T-helper 2 cell treated with Interferon-gamma antibody and Interleukin-4, amounts not matched to agents 100 ng/mL and 5 ng/mL, for 36 hours (primary cell): ENCODE results near the gene OR14I1. TPM values are rescaled to one million over a fixed set of nuclear protein-coding genes. Genes with fewer than 3 reads are reported as not detected.

Experiments used
- intact Hi-C: fragments of 100-400 bp; cut with micrococcal nuclease; formaldehyde crosslinking; loops from one replicate; pipeline ENCODE4 v1.15.1; 2023
- total RNA-seq: library from RNA; stranded (reverse); gene quantifications from 2 replicates; pipeline ENCODE4 v1.2.3, GENCODE V29; 2022

OR14I1 gene
- not detected in 2 replicates for total RNA-seq

- intact Hi-C loops, result no loop called here
Observed at GRCh38 chr1:248702714-248703113, at the start of gene OR14I1. Gene OR14I1, minus strand, starts transcription at chr1:248702766.

GRCh38 chr1:248751635-248752034, 49.1 kb upstream of the OR14I1 start:
- intact Hi-C loops, result no loop called here

DNA sequence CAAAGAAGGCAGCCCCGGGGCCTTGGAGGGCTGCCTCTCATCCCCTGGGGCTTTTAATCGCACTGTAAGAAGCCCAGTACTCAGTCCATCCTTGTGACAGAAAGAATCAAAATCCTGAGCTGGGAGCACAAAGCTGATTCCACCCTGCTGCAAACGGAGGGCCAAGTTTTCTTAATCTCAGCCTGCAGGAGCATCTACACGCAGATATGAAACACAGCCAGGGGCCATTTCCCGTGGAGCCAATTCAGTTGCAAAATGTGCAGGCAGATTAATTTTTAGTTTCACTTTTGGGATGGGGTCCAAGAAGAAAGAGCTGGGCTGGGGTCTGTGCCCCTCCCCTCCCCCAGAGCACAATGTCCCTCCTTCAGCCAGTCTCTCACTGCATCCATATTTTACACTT, 48.6 kb upstream of the OR14I1 start:
- intact Hi-C loops, result no loop called here

- intact Hi-C loops, result no loop called here
Observed at GRCh38 chr1:248750496-248750895, 47.9 kb upstream of the OR14I1 start.

DNA sequence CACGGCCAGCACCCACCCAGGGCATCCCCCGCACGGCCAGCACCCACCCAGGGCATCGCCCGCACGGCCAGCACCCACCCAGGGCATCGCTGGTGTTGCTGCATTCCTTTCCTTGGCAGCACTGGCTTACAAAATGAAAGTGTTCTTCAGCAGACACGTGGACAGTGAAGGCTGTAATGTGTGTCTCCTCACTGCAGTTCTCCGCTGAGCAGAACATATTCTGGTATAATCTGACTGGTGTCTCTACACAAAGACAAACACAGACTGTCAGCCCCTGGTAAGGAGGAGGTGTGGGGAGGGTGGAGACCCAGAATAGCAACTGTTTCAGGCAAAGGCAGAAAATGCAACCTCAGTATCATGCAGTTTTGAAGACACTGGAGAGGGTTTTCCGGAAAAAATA, 45.6 kb upstream of the OR14I1 start:
- intact Hi-C loops, result no loop called here

- intact Hi-C loops, result no loop called here
Observed at GRCh38 chr1:248740876-248741275, 38.3 kb upstream of the OR14I1 start.

DNA sequence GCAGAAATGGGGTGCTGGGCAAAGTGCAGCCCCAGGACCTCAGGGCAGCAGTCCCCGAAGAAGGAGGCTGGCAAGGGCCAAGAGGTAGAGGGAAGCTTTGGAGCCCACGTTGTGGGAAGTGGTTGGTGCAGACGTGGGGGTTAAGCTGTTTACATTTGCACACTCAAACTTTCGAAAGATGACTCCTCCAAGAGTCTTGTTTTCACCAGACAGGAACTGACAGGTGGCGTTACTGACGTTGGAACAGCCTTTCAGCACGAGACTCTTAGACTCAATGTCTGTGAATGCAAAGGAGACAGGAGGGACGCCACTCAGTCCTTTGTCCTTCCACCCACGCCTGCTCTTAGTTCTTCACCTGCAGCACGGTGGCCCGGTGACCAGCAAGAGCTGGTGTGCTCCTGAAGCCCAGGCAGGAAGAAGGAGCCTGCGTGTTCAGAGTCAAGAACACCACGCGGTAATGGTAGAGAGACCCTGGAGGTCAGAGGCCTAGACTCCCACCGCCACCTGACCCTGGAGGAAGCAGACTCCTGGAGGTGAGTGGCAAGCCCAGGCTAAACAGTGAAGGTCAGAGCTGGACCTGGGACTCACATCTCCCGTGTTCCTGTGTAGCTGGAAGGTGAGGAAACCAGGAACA, 37.1 kb upstream of the OR14I1 start:
- intact Hi-C loops, result no loop called here

GRCh38 chr1:248737457-248737856, 34.9 kb upstream of the OR14I1 start:
- intact Hi-C loops, result no loop called here

DNA sequence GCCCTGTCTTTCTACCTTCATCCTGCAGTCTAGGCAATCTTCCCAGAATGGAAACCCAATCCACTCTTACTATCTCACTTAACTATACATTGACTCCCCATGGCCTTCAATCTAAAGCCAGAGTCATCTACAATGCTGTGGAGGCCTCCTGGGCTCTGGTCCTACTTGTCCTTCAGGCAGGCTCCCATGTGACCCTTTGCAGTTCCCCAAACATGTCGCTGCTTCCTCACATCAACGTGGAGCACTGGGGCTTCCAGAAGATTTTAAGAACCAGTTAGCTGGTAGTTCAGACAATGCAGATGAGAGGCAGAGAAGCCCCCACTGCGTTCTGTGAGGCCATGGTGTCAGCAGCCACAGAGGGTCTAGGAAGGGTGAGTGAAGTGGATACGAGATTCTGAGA, 34.4 kb upstream of the OR14I1 start:
- intact Hi-C loops, result no loop called here

- intact Hi-C loops, result no loop called here
Observed at GRCh38 chr1:248733566-248733965, 31.0 kb upstream of the OR14I1 start.

DNA sequence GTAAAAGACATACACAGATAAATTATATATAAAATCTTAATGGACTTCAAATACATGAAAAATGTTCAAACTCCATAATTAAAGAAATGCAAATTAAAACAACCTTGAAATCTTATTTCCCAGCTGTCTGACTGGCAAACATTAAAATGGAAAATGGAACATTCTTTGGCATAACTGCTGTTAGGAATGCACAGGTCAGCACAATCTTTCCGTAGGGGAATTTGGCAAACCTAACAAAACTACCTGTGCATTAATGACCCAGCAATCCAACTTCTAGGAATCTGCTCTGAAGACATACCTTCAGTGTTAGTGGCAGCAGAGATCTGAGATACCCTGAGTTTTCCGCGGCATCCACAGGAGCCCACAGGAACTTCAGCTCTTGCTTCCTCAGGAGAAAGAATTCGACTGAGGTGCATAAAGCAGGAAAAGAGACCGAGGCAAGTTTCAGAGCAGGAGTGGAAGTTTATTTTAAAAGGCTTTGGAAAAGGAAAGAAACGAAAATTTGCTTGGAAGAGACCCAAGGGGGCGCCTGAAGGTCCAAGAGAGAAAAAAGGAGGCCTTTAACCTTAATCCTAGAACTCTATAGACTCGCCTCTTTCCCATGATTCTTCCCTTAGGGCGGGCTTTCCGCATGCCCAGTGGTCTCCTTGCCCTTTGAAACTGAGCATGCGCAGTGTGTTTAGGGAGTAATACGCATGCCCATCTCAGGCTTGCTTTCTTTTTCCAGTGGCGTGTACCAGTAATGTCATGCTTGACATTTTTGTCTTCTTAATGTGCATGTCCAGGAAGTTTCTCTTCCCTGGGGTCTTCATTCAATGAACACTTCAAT, 28.2 kb upstream of the OR14I1 start:
- intact Hi-C loops, result no loop called here

DNA sequence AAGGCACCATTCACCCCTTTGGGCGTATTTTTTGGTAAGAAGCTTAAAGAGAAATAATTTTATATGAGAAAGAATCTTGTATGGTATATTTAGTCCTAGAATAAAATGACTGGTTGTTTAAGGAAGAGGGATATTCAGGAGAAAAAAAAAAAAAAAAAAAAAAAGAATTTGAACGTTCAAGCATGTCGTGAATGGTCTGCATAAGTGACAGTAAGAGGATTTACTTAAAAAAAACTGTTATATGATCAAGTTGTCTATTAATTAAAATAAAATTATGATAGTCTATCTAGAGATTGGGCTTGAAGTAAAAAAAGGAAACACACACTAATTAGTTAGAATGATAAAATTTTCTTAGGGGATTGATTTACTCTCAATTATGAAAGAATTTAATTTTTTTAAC, 11.7 kb upstream of the OR14I1 start:
- intact Hi-C loops, result no loop called here

GRCh38 chr1:248710305-248710900, 7.8 kb upstream of the OR14I1 start:
- intact Hi-C loops, result no loop called here

- intact Hi-C loops, result no loop called here
Observed at GRCh38 chr1:248704606-248705005, 2.0 kb upstream of the OR14I1 start.

DNA sequence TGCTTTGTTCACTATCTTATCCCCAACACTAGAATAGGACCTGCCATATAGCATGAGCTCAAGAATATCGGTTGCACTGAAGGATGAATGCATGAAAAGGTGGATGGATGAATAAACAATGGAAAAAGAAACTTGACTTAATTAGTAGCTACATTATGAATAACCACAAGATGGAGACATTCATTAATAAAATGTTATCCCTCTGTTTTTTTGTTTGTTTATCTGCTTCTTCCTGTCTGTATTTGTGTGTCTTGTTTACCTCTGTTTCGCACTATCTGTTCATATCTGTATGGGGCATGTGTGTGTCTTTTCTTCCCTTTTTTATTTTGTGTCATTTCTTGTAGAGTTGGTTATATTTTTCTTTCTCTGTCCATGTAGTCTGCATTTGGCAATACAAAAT, 1.1 kb upstream of the OR14I1 start:
- intact Hi-C loops, result no loop called here

DNA sequence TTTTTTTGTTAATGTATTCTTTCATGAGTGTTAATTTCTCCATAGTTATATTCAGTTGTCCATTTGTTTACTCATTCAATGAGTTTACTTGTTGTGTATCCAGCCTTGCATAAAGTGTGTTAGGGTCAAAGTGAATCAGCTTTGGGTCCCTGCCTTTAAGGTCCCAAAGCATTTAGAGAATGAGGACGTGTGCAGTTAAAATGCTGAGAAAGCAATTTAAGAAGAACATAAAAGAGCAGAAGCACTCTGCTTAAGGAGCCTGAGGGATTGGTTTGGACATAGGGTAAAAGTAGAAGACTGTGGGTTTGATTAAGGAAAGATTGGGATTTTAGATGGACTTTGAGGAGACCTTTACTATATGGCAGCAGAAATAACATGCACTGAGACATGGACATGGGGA, 3.5 kb downstream of the OR14I1 start:
- intact Hi-C loops, result no loop called here

DNA sequence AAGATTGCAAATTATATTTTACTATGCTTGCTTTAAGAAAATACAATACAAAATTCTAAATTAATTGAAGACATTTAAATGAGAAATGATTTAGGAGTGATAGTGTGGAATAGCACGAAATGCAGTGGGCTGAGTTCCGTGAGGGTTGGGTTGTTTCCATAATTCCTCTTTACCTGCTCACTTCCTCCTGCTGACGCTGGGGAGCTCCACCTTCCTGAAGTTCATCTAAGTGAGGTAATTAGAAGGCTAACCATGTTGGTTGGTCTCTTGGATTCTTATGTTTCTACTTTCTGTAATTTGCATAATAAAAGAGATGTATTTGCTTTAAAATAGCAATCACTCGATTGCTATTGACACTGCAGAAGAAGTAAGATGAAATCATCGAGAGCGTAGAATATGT, 4.7 kb downstream of the OR14I1 start:
- intact Hi-C loops, result no loop called here

GRCh38 chr1:248696774-248697173, 5.8 kb downstream of the OR14I1 start:
- intact Hi-C loops, result no loop called here

DNA sequence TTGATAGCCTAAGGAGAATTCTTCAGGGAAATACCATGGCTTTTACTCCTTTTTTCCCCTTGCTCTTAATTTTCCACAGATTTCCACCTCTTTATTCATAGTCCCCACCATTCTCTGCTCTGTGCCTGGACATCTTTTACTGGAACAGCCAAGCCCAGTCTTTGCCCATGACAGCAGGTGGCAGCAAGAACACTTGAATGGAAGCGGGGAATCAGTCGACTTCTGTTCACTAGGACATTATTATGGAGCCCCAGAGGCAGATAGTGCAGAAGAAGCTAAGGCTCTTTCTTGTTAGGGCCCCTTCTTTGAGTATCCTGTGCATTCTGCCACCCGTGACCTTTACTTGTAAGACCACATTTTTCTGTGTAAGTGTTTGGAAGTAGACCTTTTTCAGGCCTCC, 6.3 kb downstream of the OR14I1 start:
- intact Hi-C loops, result no loop called here

GRCh38 chr1:248695451-248696132, 7.0 kb downstream of the OR14I1 start:
- intact Hi-C loops, result no loop called here

DNA sequence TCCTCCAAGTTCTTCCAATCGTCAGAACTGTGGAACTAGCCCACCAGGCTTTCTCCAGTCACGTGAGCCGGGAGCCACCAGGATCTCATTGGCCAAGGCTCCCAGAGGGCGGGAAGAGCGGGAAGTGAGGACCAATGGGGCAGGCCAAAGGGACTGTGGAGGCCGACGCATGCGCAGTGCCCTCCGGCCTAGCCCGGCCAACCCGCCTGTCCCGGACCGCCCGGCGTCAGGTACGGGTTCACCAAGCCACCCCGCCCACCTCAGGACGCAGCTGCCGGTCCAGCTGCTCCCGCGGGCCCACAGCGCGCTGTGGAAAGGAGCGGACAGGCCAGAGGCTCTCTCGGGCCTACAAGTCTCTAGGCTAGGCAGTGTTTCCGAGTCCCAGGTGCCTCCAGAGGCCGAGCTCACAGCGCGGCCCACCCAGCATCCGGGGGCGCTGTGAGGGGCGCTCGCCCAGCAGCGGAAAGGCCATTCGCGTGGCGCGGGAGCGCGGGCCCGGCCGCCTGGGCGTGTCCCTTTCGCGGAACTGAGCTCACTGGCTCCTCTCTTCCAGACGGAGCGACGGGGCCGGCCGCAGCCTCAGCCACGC, 10.9 kb downstream of the OR14I1 start:
- intact Hi-C loops, result no loop called here
